Activated effector memory CD4-positive, alpha-beta T cell treated with anti-CD3 and anti-CD28 coated beads, Interleukin-2, amount 50 U/mL, for 16 hours (primary cell): ENCODE measurements around the gene CLDN17.

Experiments used
- DNase-seq: peaks from one replicate; pipeline ENCODE4 v3.0.0-alpha.2; 2020

Gene CLDN17

GRCh38 chr21:30166705-30167104 lies at the start of gene CLDN17:
Gene CLDN17, minus strand, starts transcription at chr21:30166805. Its CDS starts 188 bp downstream, at chr21:30166617.
- no peak for DNase-seq

GRCh38 chr21:30216041-30216723 lies 49.6 kb upstream of the CLDN17 start, which contains the start of gene CLDN8:
Gene CLDN8, minus strand, starts transcription at chr21:30216097. Its CDS starts 172 bp downstream, at chr21:30215925.
- DNase-seq: no peak

- no peak for DNase-seq
Observed at GRCh38 chr21:30211071-30211470, 44.5 kb upstream of the CLDN17 start.

- DNase-seq: no peak
Observed at GRCh38 chr21:30209601-30210000, 43.0 kb upstream of the CLDN17 start.

GRCh38 chr21:30207252-30207579 lies 40.6 kb upstream of the CLDN17 start:
- DNase-seq: no peak

GRCh38 chr21:30206551-30207251 lies 40.1 kb upstream of the CLDN17 start:
- no peak for DNase-seq

- no peak for DNase-seq
Observed at GRCh38 chr21:30200000-30200399, 33.4 kb upstream of the CLDN17 start.

- no peak for DNase-seq
Observed at GRCh38 chr21:30194701-30195299, 28.2 kb upstream of the CLDN17 start.

- no peak for DNase-seq
Observed at GRCh38 chr21:30193201-30193600, 26.6 kb upstream of the CLDN17 start.

- DNase-seq: no peak
Observed at GRCh38 chr21:30190554-30190953, 23.9 kb upstream of the CLDN17 start.

GRCh38 chr21:30189773-30190172 lies 23.2 kb upstream of the CLDN17 start:
- no peak for DNase-seq

- DNase-seq: no peak
Observed at GRCh38 chr21:30186242-30186641, 19.6 kb upstream of the CLDN17 start.

- DNase-seq: no peak
Observed at GRCh38 chr21:30168086-30168485, 1.5 kb upstream of the CLDN17 start.

- DNase-seq: no peak
Observed at GRCh38 chr21:30166171-30166570, 434 bp downstream of the CLDN17 start.

- DNase-seq: no peak
Observed at GRCh38 chr21:30164796-30165195, 1.8 kb downstream of the CLDN17 start.

- no peak for DNase-seq
Observed at GRCh38 chr21:30153697-30154340, 12.8 kb downstream of the CLDN17 start.

- DNase-seq: no peak
Observed at GRCh38 chr21:30152792-30153191, 13.8 kb downstream of the CLDN17 start.

GRCh38 chr21:30148906-30149305 lies 17.7 kb downstream of the CLDN17 start:
- DNase-seq: no peak

GRCh38 chr21:30146558-30147282 lies 19.9 kb downstream of the CLDN17 start:
- DNase-seq: no peak

- no peak for DNase-seq
Observed at GRCh38 chr21:30138483-30138882, 28.1 kb downstream of the CLDN17 start.

- no peak for DNase-seq
Observed at GRCh38 chr21:30129246-30129645, 37.4 kb downstream of the CLDN17 start.

- no peak for DNase-seq
Observed at GRCh38 chr21:30126576-30126975, 40.0 kb downstream of the CLDN17 start.

- no peak for DNase-seq
Observed at GRCh38 chr21:30117631-30118030, 49.0 kb downstream of the CLDN17 start.
